HG03565 (cell line): Measurements from ENCODE around the gene TARS2.

Experiments
- ATAC-seq: cut with Tn5 transposase; IDR thresholded peaks from one replicate; pipeline ENCODE4 v1.9.1; 2021; ENCODE audit warnings: mild to moderate bottlenecking, moderate library complexity; ENCODE audit not compliant: unreplicated experiment

The TARS2 gene

GRCh38 chr1:150555198-150555970 is 68.2 kb downstream of the TARS2 start:
- no peak for ATAC-seq

- ATAC-seq: no peak
Observed at GRCh38 chr1:150555971-150556865, 69.0 kb downstream of the TARS2 start.

- ATAC-seq: no peak
Observed at GRCh38 chr1:150557065-150557600, 69.9 kb downstream of the TARS2 start.
